ENCODE results near the gene CCDC141.

CCDC141 gene

GRCh38 chr2:178858896-178859625 lies 190.9 kb downstream of the CCDC141 start:
- no peak for TF ChIP-seq CTCF (IDR thresholded peaks at IDR 0.05; ENCODE audit: low read depth, low read length, missing control alignments)
- no peak for DNase-seq (ENCODE audit: extremely low read depth, low read depth)
- no peak overlapping the region for H3K4me3 ChIP-seq (replicated peaks; ENCODE audit: low read depth, low read length)

- no peak overlapping the region for H3K4me3 ChIP-seq (replicated peaks; ENCODE audit: low read depth, low read length)
- no peak for DNase-seq (ENCODE audit: extremely low read depth, low read depth)
- TF ChIP-seq CTCF (IDR thresholded peaks at IDR 0.05; ENCODE audit: low read depth, low read length, missing control alignments) = no peak
Observed at GRCh38 chr2:178855151-178855550, 194.8 kb downstream of the CCDC141 start.

GRCh38 chr2:178848335-178848734 lies 201.6 kb downstream of the CCDC141 start:
- H3K4me3 ChIP-seq (replicated peaks; ENCODE audit: low read depth, low read length) = no peak overlapping the region
- DNase-seq (ENCODE audit: extremely low read depth, low read depth) = no peak
- no peak for TF ChIP-seq CTCF (IDR thresholded peaks at IDR 0.05; ENCODE audit: low read depth, low read length, missing control alignments)

GRCh38 chr2:178846458-178846802 lies 203.5 kb downstream of the CCDC141 start:
- DNase-seq (ENCODE audit: extremely low read depth, low read depth) = no peak
- no peak for TF ChIP-seq CTCF (IDR thresholded peaks at IDR 0.05; ENCODE audit: low read depth, low read length, missing control alignments)
- no peak overlapping the region for H3K4me3 ChIP-seq (replicated peaks; ENCODE audit: low read depth, low read length)

GRCh38 chr2:178845566-178846457 lies 204.1 kb downstream of the CCDC141 start:
- TF ChIP-seq CTCF (IDR thresholded peaks at IDR 0.05; ENCODE audit: low read depth, low read length, missing control alignments) = no peak
- no peak for DNase-seq (ENCODE audit: extremely low read depth, low read depth)
- H3K4me3 ChIP-seq (replicated peaks; ENCODE audit: low read depth, low read length) = no peak overlapping the region

- no peak for DNase-seq (ENCODE audit: extremely low read depth, low read depth)
- no peak for TF ChIP-seq CTCF (IDR thresholded peaks at IDR 0.05; ENCODE audit: low read depth, low read length, missing control alignments)
- no peak overlapping the region for H3K4me3 ChIP-seq (replicated peaks; ENCODE audit: low read depth, low read length)
Observed at GRCh38 chr2:178844701-178845100, 205.2 kb downstream of the CCDC141 start.

All from HFF-Myc (cell line).